MM.1S (cell line): ENCODE measurements around the gene LCA5L.

ENCODE experiments used
- DNase-seq: peaks from one replicate; pipeline ENCODE4 v3.0.0-alpha.2; 2015
- H2AFZ ChIP-seq: fragments of 300-600 bp; sonication (generic); 2 replicates; pipeline ENCODE4 v1.6.0; 2016; ENCODE audit warnings: antibody characterized with exemption, low read length
- H3F3A ChIP-seq: fragments of 300-600 bp; sonication (generic); 2 replicates; pipeline ENCODE4 v1.6.1; 2016; ENCODE audit warnings: mild to moderate bottlenecking, antibody characterized with exemption, low read length, moderate library complexity, mixed read lengths; ENCODE audit not compliant: insufficient read depth
- H3K27ac ChIP-seq: fragments of 300-600 bp; sonication (generic); 2 replicates; pipeline ENCODE4 v1.5.1; 2016; ENCODE audit warnings: mild to moderate bottlenecking, low read length
- H3K27me3 ChIP-seq: fragments of 300-600 bp; sonication (generic); replicated peaks from 2 replicates; pipeline ENCODE4 v1.6.0; 2016; ENCODE audit warnings: low read length; ENCODE audit not compliant: insufficient read depth
- H3K36me3 ChIP-seq: fragments of 300-600 bp; sonication (generic); replicated peaks from 2 replicates; pipeline ENCODE4 v1.6.1; 2016; ENCODE audit warnings: mild to moderate bottlenecking, low read length, mixed read lengths; ENCODE audit not compliant: insufficient read depth
- H3K4me1 ChIP-seq: fragments of 300-600 bp; sonication (generic); 2 replicates; pipeline ENCODE4 v1.6.1; 2016; ENCODE audit warnings: low read length, mixed read lengths
- H3K4me2 ChIP-seq: fragments of 300-600 bp; sonication (generic); 2 replicates; pipeline ENCODE4 v1.6.0; 2016; ENCODE audit warnings: low read depth, low read length
- H3K4me3 ChIP-seq: fragments of 300-600 bp; sonication (generic); 2 replicates; pipeline ENCODE4 v1.5.1; 2016; ENCODE audit warnings: low read length, mixed read lengths
- H3K79me2 ChIP-seq: fragments of 300-600 bp; sonication (generic); 2 replicates; pipeline ENCODE4 v1.6.1; 2016; ENCODE audit warnings: mixed run types, low read length, mixed read lengths
- H3K9ac ChIP-seq: fragments of 300-600 bp; sonication (generic); 2 replicates; pipeline ENCODE4 v1.6.1; 2016; ENCODE audit warnings: low read length, mixed read lengths
- H3K9me2 ChIP-seq: fragments of 300-600 bp; sonication (generic); replicated peaks from 2 replicates; pipeline ENCODE4 v1.6.1; 2016; ENCODE audit warnings: mild to moderate bottlenecking, low read length, mixed read lengths; ENCODE audit not compliant: insufficient read depth
- H3K9me3 ChIP-seq: fragments of 300-600 bp; sonication (generic); replicated peaks from 2 replicates; pipeline ENCODE4 v1.6.1; 2016; ENCODE audit warnings: mild to moderate bottlenecking, low read length, mixed read lengths; ENCODE audit not compliant: insufficient read depth
- H4K20me1 ChIP-seq: fragments of 300-600 bp; sonication (generic); 2 replicates; pipeline ENCODE4 v1.6.1; 2016; ENCODE audit warnings: mild to moderate bottlenecking, low read length, moderate library complexity, mixed read lengths; ENCODE audit not compliant: insufficient read depth
- CTCF ChIP-seq: fragments of 300-600 bp; sonication (generic); IDR thresholded peaks from 2 replicates; pipeline ENCODE4 v1.5.1; 2016; ENCODE audit warnings: antibody characterized with exemption, low read length, mixed read lengths
- EZH2 ChIP-seq: fragments of 300-600 bp; sonication (generic); optimal IDR thresholded peaks from 2 replicates; pipeline ENCODE3; 2017; ENCODE audit warnings: low read depth, mild to moderate bottlenecking, antibody characterized with exemption, low read length, mixed read lengths
- EZH2phosphoT487 ChIP-seq: fragments of 300-600 bp; sonication (generic); IDR thresholded peaks from 2 replicates; pipeline ENCODE4 v1.6.1; 2018; ENCODE audit warnings: antibody characterized with exemption, low read length

Gene LCA5L

GRCh38 chr21:39400173-39400572 is 45.4 kb downstream of the LCA5L start:
- H3K4me3 ChIP-seq = no peak overlapping the region
- DNase-seq = no peak
- H3K27me3 ChIP-seq = no peaks in the 10 kb centered on the region
- no peaks in the 10 kb centered on the region for H3K4me1 ChIP-seq
- no peaks in the 10 kb centered on the region for H3K79me2 ChIP-seq
- no peak overlapping the region for H3K27ac ChIP-seq
- no peak overlapping the region for H3K9ac ChIP-seq
- H2AFZ ChIP-seq = no peak overlapping the region
- no peak overlapping the region for H3K4me2 ChIP-seq
- no peaks in the 10 kb centered on the region for H3F3A ChIP-seq
- H3K36me3 ChIP-seq = no peaks in the 10 kb centered on the region
- TF ChIP-seq CTCF (no peak), EZH2phosphoT487 (no peak), EZH2 (no peak)
- H3K9me2 ChIP-seq = no peaks in the 10 kb centered on the region
- no peaks in the 10 kb centered on the region for H4K20me1 ChIP-seq
- no peaks in the 10 kb centered on the region for H3K9me3 ChIP-seq

- TF ChIP-seq EZH2phosphoT487 = no peak
- TF ChIP-seq CTCF = no peak
- no peak for TF ChIP-seq EZH2
- H3K27me3 ChIP-seq = no peaks in the 10 kb centered on the region
- no peaks in the 10 kb centered on the region for H3F3A ChIP-seq
- no peaks in the 10 kb centered on the region for H3K79me2 ChIP-seq
- DNase-seq = no peak
- no peaks in the 10 kb centered on the region for H3K36me3 ChIP-seq
- H4K20me1 ChIP-seq = no peaks in the 10 kb centered on the region
- H3K4me1 ChIP-seq = no peaks in the 10 kb centered on the region
- no peak overlapping the region for H3K4me2 ChIP-seq
- H3K9ac ChIP-seq = no peak overlapping the region
- H3K4me3 ChIP-seq = no peak overlapping the region
- H3K27ac ChIP-seq = no peak overlapping the region
- no peaks in the 10 kb centered on the region for H3K9me2 ChIP-seq
- H2AFZ ChIP-seq = no peak overlapping the region
- H3K9me3 ChIP-seq = no peaks in the 10 kb centered on the region
Observed at GRCh38 chr21:39397646-39398385, 47.8 kb downstream of the LCA5L start.

GRCh38 chr21:39392981-39393380 is 52.6 kb downstream of the LCA5L start:
- no peak for DNase-seq
- no peaks in the 10 kb centered on the region for H3K9me2 ChIP-seq
- H3K4me3 ChIP-seq = no peak overlapping the region
- no peaks in the 10 kb centered on the region for H3K36me3 ChIP-seq
- H3K27ac ChIP-seq = no peak overlapping the region
- peaks cover 15% of the 10 kb centered on the region for H3K79me2 ChIP-seq
- H3K9me3 ChIP-seq = no peaks in the 10 kb centered on the region
- no peak overlapping the region for H3K9ac ChIP-seq
- TF ChIP-seq EZH2phosphoT487 (no peak), CTCF (no peak), EZH2 (no peak)
- no peaks in the 10 kb centered on the region for H4K20me1 ChIP-seq
- peaks cover 4% of the 10 kb centered on the region; the same call in 1 of the 2 replicates for H3F3A ChIP-seq
- H3K4me2 ChIP-seq = no peak overlapping the region
- H3K4me1 ChIP-seq = peaks cover 4% of the 10 kb centered on the region; the same call in 1 of the 2 replicates
- no peak overlapping the region for H2AFZ ChIP-seq
- H3K27me3 ChIP-seq = no peaks in the 10 kb centered on the region
